ENCODE results near the gene CD2BP2.
"Not testable (repeated sequence)": the region's sequence is repeated elsewhere in the genome, so short reads cannot be mapped to it uniquely, and the experiment has no call there.

The CD2BP2 gene

GRCh38 chr16:30335598-30336474 is 19.3 kb downstream of the CD2BP2 start:
- peak overlapping the region; percentile 55 for H3K27ac ChIP-seq (ENCODE audit: low read length)
- peak overlapping the region; percentile 63 to 83; a peak in 3 of 4 replicates for H3K4me3 ChIP-seq (ENCODE audit: low read depth in 1 of 2, low read length in 2 of 2)
- ATAC-seq (ENCODE audit: insufficient read depth, low read depth) (no peak), DNase-seq (peak; percentile 42)
- peaks cover 27% of the 10 kb centered on the region for H3K79me2 ChIP-seq (ENCODE audit: insufficient read depth, low read length)
- H2AFZ ChIP-seq (ENCODE audit: low read depth, low read length), result peak overlapping the region; percentile 70
- no peaks in the 10 kb centered on the region for H3K36me3 ChIP-seq (ENCODE audit: insufficient read depth, low read length)
- H4K20me1 ChIP-seq (ENCODE audit: insufficient read depth, low read length), result no peaks in the 10 kb centered on the region
- H3K4me2 ChIP-seq (ENCODE audit: insufficient read depth, low read length), result peak overlapping the region; percentile 71
- H3K4me1 ChIP-seq (ENCODE audit: insufficient read depth, low read length), result peaks cover 26% of the 10 kb centered on the region
- TF ChIP-seq EZH2 (IDR thresholded peaks at IDR 0.05; ENCODE audit: borderline replicate concordance, low read depth, low read length, severe bottlenecking) (no peak), CTCF (IDR thresholded peaks at IDR 0.05; ENCODE audit: borderline replicate concordance, extremely low read depth, low read length, poor library complexity, severe bottlenecking) (no peak)
- H3K9ac ChIP-seq (ENCODE audit: low read depth, low read length), result peak overlapping the region; percentile 72
- no peaks in the 10 kb centered on the region for H3K9me3 ChIP-seq (ENCODE audit: insufficient read depth, low read length, severe bottlenecking)
- no peaks in the 10 kb centered on the region for H3K27me3 ChIP-seq (ENCODE audit: insufficient read depth, low read length, poor library complexity)

DNA sequence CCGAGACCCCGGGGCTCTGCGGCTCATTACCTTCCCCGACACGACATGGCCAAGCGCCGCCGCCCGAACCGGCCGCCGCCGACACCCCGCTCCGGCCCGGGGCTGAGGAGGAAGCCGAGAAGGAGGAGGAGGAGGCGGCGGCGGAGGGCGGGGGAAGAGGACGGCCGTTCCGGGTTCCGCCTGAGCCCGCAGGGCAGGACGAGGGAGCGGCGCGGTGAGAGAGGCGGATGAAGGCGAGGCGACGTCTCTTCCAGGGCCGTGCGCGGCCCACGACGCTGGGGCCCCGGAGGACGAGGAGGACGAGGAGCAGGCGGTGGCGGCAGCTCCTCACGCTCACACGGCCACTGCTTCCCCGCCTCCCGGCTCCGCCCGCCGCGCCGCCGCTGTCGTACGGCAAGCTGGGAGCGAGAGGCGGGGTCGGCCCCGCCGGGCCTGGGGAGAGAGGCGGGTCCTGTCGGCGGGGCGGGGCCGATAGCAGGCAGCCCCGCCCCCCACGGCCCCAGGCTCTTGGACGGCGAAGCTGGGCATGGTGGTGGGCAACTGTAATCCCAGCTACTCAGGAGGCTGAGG is 20.0 kb downstream of the CD2BP2 start:
- Histone ChIP-seq H3K9ac (ENCODE audit: low read depth, low read length) (peak overlapping the region; percentile 72), H2AFZ (ENCODE audit: low read depth, low read length) (peak overlapping the region; percentile 83), H3K27ac (ENCODE audit: low read length) (peak overlapping the region; percentile 87), H3K79me2 (ENCODE audit: insufficient read depth, low read length) (peaks cover 34% of the 10 kb centered on the region), H3K4me1 (ENCODE audit: insufficient read depth, low read length) (peaks cover 21% of the 10 kb centered on the region), H3K4me3 (ENCODE audit: low read depth in 1 of 2, low read length in 2 of 2) (peak overlapping the region; percentile 63 to 83; a peak in 3 of 4 replicates), H3K4me2 (ENCODE audit: insufficient read depth, low read length) (peak overlapping the region; percentile 71)
- H3K36me3 ChIP-seq (ENCODE audit: insufficient read depth, low read length); H3K9me3 ChIP-seq (ENCODE audit: insufficient read depth, low read length, severe bottlenecking); H4K20me1 ChIP-seq (ENCODE audit: insufficient read depth, low read length); H3K27me3 ChIP-seq (ENCODE audit: insufficient read depth, low read length, poor library complexity): not testable (repeated sequence)
- ATAC-seq (ENCODE audit: insufficient read depth, low read depth) (peak; percentile 81), DNase-seq (peak; percentile 86)

GRCh38 chr16:30334473-30334989 is 20.6 kb downstream of the CD2BP2 start:
- H3K27ac ChIP-seq (ENCODE audit: low read length); H3K27me3 ChIP-seq (ENCODE audit: insufficient read depth, low read length, poor library complexity); H3K9me3 ChIP-seq (ENCODE audit: insufficient read depth, low read length, severe bottlenecking); H3K36me3 ChIP-seq (ENCODE audit: insufficient read depth, low read length); H2AFZ ChIP-seq (ENCODE audit: low read depth, low read length); H4K20me1 ChIP-seq (ENCODE audit: insufficient read depth, low read length): not testable (repeated sequence)
- ATAC-seq (ENCODE audit: insufficient read depth, low read depth), result peak; percentile 93
- H3K9ac ChIP-seq (ENCODE audit: low read depth, low read length), result peak overlapping the region; percentile 72
- H3K4me1 ChIP-seq (ENCODE audit: insufficient read depth, low read length), result peaks cover 15% of the 10 kb centered on the region
- peak; percentile 88 for DNase-seq
- H3K4me2 ChIP-seq (ENCODE audit: insufficient read depth, low read length), result peak overlapping the region; percentile 71
- H3K79me2 ChIP-seq (ENCODE audit: insufficient read depth, low read length), result peaks cover 35% of the 10 kb centered on the region
- peak overlapping the region; percentile 63 to 83; a peak in 3 of 4 replicates for H3K4me3 ChIP-seq (ENCODE audit: low read depth in 1 of 2, low read length in 2 of 2)

DNA sequence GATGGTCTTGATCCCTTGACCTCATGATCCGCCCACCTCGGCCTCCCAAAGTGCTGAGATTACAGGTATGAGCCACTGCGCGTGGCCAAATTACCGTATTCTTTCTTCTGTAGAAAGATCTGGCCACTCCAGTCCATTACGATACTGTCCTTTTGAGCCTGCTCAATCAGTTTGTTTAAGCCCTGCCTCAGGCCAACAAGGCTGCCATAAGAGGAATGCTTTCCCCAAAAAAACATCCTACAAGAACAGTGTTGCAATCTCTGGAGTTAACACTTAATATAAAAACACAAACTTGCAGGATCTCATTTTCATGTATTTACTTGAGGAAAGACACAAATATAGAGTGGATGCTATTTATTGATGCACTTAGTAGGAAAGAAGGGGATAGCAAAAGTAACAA is 30.9 kb downstream of the CD2BP2 start:
- H3K36me3 ChIP-seq (ENCODE audit: insufficient read depth, low read length); H3K4me1 ChIP-seq (ENCODE audit: insufficient read depth, low read length); ATAC-seq (ENCODE audit: insufficient read depth, low read depth); H3K4me3 ChIP-seq (ENCODE audit: low read depth in 1 of 2, low read length in 2 of 2); H4K20me1 ChIP-seq (ENCODE audit: insufficient read depth, low read length); H3K9me3 ChIP-seq (ENCODE audit: insufficient read depth, low read length, severe bottlenecking); DNase-seq; H2AFZ ChIP-seq (ENCODE audit: low read depth, low read length); H3K27me3 ChIP-seq (ENCODE audit: insufficient read depth, low read length, poor library complexity); H3K27ac ChIP-seq (ENCODE audit: low read length); H3K4me2 ChIP-seq (ENCODE audit: insufficient read depth, low read length); H3K9ac ChIP-seq (ENCODE audit: low read depth, low read length): not testable (repeated sequence)
- H3K79me2 ChIP-seq (ENCODE audit: insufficient read depth, low read length), result peaks cover 51% of the 10 kb centered on the region

DNA sequence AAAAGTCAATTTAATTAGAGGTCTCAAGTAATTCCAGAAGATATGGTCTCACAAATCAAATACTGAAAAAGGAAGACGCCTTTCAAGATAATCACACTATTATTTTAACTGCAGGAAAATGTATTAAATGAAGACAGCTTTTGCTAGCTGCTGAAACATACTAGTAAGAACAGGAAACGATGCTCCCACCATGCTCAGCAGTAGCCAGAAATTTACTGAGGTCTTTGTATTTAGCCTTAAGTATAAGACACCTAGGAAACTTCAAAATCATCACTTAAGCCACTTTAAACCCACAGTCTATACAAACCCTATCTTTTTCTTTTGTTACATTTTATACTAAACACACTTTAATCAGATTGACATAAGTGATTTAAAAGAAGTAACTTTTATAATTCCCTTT is 36.5 kb downstream of the CD2BP2 start:
- H3K27me3 ChIP-seq (ENCODE audit: insufficient read depth, low read length, poor library complexity); H2AFZ ChIP-seq (ENCODE audit: low read depth, low read length); ATAC-seq (ENCODE audit: insufficient read depth, low read depth); H3K4me1 ChIP-seq (ENCODE audit: insufficient read depth, low read length); DNase-seq; H3K4me3 ChIP-seq (ENCODE audit: low read depth in 1 of 2, low read length in 2 of 2); H3K27ac ChIP-seq (ENCODE audit: low read length); H3K9ac ChIP-seq (ENCODE audit: low read depth, low read length); H4K20me1 ChIP-seq (ENCODE audit: insufficient read depth, low read length); H3K9me3 ChIP-seq (ENCODE audit: insufficient read depth, low read length, severe bottlenecking); H3K36me3 ChIP-seq (ENCODE audit: insufficient read depth, low read length); H3K4me2 ChIP-seq (ENCODE audit: insufficient read depth, low read length): not testable (repeated sequence)
- H3K79me2 ChIP-seq (ENCODE audit: insufficient read depth, low read length), result peaks cover 45% of the 10 kb centered on the region

DNA sequence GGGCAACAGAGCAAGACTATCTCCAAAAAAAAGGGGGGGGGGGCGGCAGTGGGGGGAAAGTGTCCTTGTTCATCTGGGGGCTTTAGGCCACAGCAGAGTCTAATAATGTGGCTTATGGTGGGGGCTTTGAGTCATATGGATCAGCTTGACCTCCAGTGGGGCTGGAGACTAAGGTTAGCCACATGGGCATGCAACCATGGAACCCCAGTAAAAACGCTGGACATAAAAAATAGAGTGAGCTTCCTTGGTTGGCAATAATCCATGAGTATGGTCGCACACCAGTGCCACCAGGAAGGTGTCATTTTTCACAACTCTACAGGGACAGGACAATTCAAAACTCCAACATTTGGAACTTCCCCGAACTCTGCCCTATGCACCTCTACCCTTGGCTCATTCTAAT is 44.2 kb downstream of the CD2BP2 start:
- ATAC-seq (ENCODE audit: insufficient read depth, low read depth); H3K27me3 ChIP-seq (ENCODE audit: insufficient read depth, low read length, poor library complexity); H3K27ac ChIP-seq (ENCODE audit: low read length); H3K36me3 ChIP-seq (ENCODE audit: insufficient read depth, low read length); H3K4me3 ChIP-seq (ENCODE audit: low read depth in 1 of 2, low read length in 2 of 2); H2AFZ ChIP-seq (ENCODE audit: low read depth, low read length); H3K9ac ChIP-seq (ENCODE audit: low read depth, low read length); DNase-seq; H4K20me1 ChIP-seq (ENCODE audit: insufficient read depth, low read length); H3K9me3 ChIP-seq (ENCODE audit: insufficient read depth, low read length, severe bottlenecking); H3K4me2 ChIP-seq (ENCODE audit: insufficient read depth, low read length): not testable (repeated sequence)
- peaks cover 14% of the 10 kb centered on the region for H3K4me1 ChIP-seq (ENCODE audit: insufficient read depth, low read length)
- H3K79me2 ChIP-seq (ENCODE audit: insufficient read depth, low read length), result peaks cover 24% of the 10 kb centered on the region

- H3K4me1 ChIP-seq (ENCODE audit: insufficient read depth, low read length), result peaks cover 14% of the 10 kb centered on the region
- H3K27ac ChIP-seq (ENCODE audit: low read length), result peak overlapping the region; percentile 59; the same call in 1 of the 2 replicates
- not testable (repeated sequence) for H3K36me3 ChIP-seq (ENCODE audit: insufficient read depth, low read length); DNase-seq; H3K9ac ChIP-seq (ENCODE audit: low read depth, low read length); H3K4me3 ChIP-seq (ENCODE audit: low read depth in 1 of 2, low read length in 2 of 2); H2AFZ ChIP-seq (ENCODE audit: low read depth, low read length); H4K20me1 ChIP-seq (ENCODE audit: insufficient read depth, low read length); H3K9me3 ChIP-seq (ENCODE audit: insufficient read depth, low read length, severe bottlenecking); H3K27me3 ChIP-seq (ENCODE audit: insufficient read depth, low read length, poor library complexity); ATAC-seq (ENCODE audit: insufficient read depth, low read depth)
- peaks cover 15% of the 10 kb centered on the region; the same call in 1 of the 2 replicates for H3K79me2 ChIP-seq (ENCODE audit: insufficient read depth, low read length)
- H3K4me2 ChIP-seq (ENCODE audit: insufficient read depth, low read length), result peak overlapping the region; percentile 29; the same call in 1 of the 2 replicates
These were observed 45.9 kb downstream of the CD2BP2 start for GRCh38 chr16:30309255-30309654.

All from DND-41 (cell line).